GM18499 (cell line): ENCODE results near the gene MED22.
"Not testable (repeated sequence)": the region's sequence is repeated elsewhere in the genome, so short reads cannot be mapped to it uniquely, and the experiment has no call there.

ENCODE experiments used
- ATAC-seq: cut with Tn5 transposase; IDR thresholded peaks from one replicate; pipeline ENCODE4 v1.9.1; 2021; ENCODE audit warnings: moderate number of reproducible peaks; ENCODE audit not compliant: insufficient read depth, unreplicated experiment

The MED22 gene

DNA sequence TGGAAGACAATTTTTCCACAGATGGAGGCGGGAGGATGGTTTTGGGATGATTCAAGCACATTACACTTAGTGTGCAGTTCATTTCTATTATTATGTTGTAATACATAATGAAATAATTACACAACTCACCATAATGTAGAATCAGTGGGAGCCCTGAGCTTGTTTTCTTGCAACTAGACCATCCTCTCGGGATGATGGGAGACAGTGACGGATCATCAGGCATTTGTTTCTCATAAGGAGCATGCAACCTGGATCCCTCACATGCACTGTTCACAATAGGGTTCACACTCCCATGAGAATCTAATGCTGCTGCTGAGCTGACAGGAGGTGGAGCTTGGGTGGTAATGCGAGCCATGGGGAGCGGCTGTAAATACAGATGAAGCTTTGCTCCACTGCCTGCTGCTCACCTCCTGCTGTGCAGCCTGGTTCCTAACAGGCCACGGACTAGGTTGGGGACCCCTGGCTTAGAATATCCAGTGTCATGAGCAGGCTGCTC, 29.8 kb upstream of the MED22 start:
- ATAC-seq = no peak

DNA sequence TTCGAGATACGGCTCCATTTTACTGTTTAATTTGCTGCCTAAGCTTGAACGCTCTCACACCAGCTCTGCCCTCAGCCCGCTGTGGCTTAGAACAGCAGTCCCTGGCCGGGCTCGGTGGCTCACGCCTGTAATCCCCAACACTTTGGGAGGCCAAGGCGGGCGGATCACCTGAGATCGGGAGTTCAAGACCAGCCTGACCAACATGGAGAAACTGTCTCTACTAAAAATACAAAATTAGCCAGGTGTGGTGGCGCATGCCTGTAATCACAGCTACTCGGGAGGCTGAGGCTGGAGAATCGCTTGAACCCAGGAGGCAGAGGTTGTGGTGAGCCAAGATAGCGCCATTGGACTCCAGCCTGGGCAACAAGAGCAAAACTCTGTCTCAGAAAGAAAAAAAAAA, 29.3 kb upstream of the MED22 start:
- ATAC-seq = not testable (repeated sequence)

DNA sequence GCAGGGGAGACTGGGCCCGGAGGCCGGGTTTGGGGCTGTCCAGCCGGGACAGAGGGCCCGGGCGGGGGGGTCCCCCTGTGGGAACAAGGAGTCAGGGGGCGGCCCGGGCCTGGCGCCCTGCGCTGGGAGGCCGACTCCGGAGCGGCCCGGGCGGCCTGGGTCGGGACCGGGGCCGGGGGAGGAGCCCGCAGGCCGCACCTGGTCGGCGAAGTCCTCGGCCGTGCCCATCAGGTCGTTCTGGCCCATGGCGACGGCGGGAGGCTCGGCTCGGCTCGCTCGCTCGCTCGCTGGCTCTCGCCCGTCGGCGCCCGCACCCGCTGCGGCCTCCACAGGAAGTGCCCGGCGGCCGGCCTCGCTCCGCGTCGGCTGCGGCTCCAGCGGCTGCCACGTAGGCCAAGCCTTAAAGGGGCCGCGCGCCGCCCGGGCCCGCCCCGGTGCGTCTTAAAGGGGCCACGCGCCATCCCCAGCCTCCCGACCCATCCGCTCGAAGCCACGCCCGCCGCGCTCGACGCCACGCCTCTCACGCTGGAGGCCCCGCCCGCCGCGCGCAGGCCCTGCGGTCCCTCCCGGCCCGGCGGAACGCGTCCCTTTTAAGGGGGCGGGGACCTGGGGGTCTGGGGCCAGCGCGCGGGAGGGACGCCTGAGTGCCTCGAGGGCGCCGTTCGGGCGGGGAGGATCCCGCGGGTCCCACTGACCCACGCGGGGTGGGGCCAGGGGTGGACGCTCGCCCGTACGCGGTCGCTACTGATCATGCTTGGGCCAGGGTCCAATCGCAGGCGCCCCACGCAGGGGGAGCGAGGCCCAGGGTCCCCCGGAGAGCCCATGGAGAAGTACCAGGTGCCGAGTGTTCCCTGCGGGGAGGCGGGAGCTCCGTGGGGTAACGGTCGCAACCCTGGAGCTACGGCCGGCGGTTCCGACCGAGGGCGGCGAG, 28.1 kb upstream of the MED22 start, which contains the start of the genes STKLD1 and SURF4:
TSS of gene STKLD1 (plus strand) at position 643 of the 931 bp plus-strand sequence. CDS start at position 751, 108 bp downstream.
TSS of gene SURF4 (minus strand) at position 337 of the 931 bp plus-strand sequence. CDS start at position 246, 91 bp downstream.
- ATAC-seq = peak; percentile 49

DNA sequence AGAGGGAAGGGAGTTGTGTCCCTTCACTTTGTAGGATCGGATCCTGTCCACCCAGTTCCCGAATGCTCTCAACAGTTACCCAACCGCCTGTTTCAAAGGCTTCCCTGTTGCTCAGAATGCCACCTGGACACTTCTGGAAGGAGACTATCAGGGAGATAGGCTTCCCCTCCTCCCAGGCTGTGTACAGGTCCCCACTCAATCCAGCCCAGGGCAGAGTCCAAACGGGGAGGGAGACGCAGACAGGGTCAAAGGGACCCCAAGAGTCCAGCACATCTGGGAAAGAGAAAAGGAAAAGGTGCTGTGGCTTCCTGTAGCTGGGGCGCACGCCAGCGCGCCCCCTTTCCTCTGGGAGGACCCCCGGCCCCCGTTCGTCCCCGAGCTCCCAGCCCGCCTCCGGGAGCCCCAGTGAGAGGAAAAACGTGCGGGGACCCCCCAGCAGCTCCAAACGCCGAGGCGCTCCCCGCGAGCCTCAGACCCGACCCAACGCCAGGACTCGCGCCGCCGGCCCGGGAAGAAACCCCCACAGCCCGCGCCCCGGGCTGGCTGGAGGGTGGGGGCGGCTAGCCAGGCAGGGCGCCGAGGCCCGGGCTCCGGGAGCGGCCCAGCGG, 27.3 kb upstream of the MED22 start:
- peak; percentile 7 for ATAC-seq

DNA sequence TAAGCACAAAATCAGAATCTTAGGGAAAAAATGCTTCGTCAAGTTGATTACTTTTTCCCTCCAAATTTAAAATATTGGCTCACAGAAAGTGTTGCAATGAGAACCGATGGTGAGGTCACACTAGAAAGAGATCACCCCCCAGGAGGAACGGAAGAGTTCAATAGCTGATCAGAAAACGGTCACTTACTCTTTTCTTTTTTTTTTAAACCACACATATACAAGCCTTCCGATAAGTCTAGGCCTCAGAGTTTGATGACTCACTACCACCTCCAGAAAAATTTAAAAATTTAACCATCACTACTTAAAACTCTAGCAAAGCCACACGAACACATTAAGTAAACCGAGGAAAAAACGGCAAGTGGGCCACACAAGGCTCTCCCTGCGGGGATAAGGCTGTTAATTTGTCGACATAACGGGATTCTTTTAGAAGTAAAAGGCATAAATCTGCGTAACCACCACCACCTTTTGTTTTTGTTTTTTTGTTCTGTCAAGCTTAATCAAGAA, 26.7 kb upstream of the MED22 start:
- no peak for ATAC-seq

DNA sequence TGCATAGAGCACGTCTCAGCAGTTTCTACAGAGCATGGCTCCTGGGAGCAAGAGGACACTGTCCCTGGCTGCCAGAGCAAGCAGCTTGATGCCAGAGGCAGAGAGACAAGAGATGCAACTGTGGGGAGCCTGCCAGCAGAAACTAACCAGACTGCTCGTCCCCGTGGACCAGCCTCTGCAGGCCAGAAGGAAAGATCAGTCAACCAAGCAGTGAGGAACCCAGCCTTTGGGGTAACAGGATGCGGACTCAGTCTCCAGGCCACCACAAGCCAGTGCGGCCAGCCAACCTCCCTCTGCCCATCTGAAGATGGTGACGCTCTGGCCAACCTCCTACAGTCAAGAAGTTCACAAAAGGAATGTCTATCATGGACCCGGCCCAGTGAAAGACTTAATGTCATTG, 24.2 kb upstream of the MED22 start:
- ATAC-seq = no peak

DNA sequence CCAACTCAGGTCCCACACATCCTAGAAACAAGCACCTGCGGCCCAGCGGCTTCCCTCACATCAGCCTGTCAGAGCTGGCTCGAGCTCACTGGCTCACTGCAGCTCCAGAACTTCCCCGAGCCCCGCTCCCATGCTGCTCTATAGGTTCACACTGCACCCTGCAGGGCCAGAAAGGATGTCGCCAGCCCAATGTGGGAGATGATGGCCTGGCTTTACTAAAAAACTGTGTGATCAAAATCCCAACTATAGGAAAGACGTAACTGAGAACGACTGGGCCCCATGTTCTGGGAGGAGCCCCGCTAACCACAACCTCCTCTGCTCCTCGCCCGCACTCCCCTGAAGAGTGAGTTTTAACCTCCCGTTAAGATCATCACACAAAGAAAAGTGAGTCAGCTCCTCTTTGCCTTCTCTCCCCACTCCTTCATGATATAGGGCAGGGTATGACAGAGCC, 23.4 kb upstream of the MED22 start:
- no peak for ATAC-seq

DNA sequence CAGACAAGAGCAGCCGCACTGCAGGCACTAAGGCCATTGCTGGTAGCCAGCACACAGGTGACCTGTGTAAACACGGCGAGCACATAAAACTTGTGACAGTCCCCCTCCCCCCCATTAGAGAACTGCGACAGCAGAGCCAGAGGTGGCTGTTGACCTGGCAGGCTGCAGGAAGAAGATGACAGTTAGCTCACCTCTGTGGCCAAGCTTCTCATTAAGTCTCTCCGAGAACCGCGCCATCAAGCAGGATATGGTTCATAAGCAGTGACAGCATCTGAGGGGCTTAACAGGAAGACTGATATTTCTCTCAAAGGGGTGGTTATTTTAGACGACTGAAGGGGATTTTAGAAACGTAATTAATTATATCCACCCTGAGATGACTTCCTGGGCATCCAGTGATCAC, 22.8 kb upstream of the MED22 start:
- no peak for ATAC-seq

DNA sequence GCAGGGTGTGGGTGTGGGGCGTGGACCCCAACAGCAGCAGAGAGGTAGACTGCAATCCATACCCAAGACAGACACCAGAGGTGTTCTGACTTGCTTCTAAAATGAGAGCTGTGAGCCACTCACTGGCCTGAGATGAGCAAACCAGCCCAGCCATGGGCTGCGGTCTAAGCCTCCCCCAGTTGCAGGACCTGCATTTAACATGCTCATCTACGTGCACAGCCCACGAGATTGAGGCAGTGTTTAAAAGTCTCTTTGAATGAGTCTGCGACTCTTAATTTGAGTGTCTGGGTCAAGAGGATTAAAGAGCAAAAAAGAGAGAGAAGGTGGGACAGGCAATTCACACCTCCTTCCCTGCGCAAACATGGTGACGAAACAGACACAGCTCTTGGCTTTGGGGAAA, 22.0 kb upstream of the MED22 start:
- ATAC-seq = no peak

DNA sequence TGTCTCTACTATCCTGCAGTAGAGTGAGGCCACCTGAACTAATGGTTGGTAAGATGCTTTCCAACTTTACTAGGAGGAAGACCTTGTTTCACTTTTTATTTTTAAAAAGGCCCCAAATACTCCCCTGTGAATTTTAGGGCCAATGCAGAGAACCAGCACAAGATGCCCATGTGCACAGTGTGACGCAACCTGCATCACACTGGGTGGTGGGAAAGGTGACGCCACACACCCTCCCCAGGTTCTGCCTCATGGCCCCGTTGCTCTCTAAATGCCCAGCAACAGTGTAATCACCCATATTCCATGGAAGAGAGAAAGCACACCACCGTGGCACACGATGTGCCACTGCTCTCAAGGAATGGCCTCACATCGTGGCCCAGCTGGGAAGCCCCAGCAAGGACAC, 21.5 kb upstream of the MED22 start:
- no peak for ATAC-seq

DNA sequence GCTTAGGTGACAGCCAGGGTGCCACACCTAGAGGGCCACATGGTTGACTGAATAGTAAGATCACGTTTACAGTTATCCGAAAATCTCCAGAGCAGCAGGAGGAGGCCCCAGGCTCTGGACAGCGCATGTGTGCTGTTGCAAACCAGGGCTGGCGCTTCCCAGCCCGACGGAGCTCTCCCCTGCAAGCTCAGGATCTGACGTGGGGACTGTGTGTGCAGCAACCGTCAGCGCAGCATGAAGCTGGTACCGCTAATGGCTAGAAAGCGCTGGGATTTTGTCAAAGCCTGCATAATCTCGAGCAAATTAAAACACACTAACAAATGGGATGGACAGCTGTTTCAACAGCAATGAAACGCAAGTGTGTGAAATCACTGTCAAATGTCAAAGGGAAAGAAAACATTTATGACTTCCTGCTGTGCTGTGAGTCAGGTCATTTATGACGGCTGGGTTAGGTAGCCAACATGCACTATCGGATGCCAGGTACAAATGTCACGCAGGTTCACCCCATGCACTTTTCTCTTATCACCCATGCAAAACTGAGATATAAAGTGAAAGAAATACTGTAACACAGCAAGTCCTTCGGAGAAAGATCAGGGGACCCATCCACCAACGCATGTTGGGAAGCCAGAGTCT, 20.4 kb upstream of the MED22 start:
- ATAC-seq = no peak

DNA sequence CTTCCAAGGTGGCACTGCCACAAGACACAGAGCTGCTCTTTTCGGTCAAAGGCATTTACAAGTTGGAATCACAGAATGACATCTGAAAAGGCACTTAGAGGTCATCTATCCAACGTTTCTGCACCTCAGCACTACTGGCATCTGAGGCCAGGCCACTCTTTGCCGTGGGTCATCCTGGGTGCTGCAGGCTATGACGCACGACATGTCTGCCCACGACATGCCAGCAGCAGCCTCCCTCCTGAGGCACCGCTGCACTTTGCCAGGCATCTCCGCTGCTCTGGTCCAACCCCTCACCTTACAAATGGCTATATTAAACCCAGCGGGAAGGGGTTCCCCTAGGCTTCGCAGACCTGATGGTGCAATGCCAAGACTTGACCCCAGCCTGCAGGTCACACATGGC, 19.8 kb upstream of the MED22 start:
- no peak for ATAC-seq

DNA sequence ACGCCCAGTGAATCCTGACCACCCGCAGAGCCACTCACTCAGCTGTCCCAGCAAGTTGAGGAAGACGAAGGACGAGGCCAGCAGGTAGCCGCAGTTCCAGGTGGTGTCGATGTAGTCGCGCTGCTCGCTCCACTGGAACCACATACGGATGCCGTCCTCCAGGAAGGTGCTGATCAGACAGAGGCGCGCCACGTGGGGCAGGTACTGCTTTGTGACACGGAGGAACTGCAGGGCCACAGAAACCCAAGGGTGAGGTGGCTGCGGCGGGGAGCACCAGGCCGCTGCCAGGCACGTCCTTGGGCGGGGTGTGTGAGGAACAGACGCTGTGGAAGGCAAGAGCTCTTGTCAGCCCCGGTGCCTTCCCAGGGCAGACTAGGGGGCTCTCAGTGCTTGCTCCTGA, 19.3 kb upstream of the MED22 start:
- no peak for ATAC-seq

DNA sequence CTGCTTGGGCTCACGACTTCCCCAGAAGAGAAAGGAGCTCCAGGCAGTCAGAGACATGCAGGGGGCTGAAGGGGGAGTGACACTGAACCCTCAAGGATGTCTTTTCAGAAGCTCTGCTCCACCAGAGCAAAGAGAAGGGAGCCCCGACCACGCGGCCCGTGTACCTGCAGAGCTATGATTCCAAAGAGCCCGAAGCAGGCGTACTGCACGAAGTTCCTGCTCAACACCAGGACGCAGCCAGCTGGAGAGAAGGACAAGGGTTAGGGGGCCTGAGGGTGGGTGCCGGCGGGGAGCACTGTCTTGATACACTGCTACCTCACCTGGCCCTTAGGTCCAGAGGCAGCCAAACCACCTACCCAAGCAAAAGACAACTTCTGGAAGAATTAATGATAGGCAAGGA, 18.5 kb upstream of the MED22 start:
- ATAC-seq = no peak

DNA sequence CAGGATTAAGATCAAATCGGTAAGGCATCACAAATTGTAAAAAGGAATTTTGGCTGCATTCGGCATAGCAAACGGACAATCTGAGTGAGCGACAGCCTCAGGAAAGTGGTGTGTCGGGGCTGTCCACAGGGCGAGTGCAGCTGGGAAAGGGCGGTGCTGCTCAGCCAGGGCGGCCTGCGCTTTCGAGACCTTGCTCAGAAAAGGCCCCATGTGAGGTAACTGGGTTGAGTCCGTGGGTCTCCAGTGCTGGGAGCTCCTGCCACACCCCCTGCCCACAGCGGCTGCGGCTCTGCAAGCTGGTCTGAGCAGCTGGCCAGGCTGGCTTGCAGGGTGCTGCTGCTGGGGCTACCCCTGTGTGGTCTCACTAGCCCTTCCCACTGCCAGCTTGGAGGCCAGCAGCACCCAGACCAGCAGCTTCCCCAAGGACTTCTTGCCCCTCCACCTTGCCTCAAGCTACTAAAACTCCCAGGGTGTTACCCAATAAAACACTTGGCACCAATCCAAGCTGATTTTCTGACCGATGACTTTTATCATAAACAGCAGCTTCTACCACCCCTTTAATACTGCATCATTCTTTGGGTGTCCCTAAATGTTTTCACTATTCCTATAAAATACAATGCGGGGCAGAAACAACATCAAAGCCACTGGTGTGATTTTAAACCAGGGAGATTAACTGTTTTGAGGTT, 14.6 kb upstream of the MED22 start:
- no peak for ATAC-seq

DNA sequence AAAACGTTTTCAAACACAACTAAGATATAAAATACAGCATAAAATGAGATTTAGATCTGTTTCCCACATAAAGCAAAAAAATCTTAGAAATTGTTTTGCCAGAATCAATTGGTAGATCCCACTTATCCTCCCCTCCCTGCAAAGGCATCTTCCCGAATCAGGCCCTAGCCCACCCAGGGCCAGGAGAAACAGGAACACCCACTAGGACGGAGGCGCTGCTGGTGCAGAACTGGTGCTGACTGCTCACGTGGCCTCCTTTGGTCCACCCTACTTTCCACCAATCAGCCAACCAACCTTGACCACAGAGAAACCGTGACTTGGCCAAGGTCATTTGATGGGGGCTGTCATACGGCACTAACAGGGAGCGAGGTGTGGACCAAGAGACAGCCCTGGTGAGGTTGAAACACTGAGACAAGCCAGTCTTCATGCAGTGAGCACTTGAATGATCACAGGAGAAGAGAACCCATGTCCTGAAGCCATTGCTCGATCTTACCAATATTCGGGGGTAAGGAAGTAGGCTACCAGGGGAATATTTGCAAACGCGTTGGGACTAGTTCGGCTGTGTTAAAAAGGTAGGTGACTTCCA, 13.7 kb upstream of the MED22 start:
- ATAC-seq = no peak

DNA sequence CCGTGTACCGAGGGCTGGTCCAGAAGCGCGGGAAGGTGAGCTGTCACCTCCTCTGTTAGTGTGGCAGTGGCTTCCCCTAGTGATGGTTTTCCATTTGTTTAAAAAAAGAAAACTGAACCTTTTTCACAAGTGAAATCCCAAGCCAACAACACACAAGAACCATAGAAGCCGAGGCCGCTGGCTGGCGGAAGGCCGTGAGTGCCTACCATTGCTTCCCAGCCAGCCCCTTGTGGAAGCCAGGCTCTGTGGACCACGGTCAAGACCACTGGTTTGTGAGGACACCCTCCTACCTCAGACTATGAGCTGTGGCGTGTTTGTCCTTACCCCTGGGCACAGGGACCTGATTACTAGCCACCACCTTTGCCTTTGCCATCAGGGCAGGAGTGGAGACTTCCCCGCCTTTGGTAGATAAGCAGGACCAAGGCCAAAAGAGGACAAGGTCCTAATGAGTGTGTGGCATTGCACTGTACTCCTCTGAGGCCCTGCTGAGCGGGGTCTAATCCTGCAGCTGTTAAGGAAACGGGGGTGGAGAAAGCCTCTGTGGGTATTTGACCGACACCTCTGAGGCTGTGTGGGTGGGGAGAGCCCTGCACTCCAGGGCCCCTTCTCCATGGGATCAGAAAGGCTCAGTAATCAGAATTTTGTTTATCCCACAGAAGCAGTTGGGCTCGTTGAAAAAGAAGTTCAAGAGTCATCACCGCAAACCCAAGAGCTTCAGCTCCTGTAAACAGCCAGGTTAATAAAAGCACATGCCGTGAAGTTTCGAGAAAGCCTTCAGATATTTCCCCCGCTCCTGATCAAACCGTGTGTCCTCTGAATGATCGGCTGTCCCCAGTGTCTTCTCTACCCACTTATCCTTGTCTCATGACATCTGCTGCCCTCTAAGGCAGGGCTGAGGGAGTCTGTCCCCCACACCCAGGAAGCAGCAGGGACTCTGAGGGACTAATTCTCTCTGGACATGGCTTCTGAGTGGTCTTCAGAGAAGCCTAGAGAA, 12.8 kb upstream of the MED22 start:
- no peak for ATAC-seq

DNA sequence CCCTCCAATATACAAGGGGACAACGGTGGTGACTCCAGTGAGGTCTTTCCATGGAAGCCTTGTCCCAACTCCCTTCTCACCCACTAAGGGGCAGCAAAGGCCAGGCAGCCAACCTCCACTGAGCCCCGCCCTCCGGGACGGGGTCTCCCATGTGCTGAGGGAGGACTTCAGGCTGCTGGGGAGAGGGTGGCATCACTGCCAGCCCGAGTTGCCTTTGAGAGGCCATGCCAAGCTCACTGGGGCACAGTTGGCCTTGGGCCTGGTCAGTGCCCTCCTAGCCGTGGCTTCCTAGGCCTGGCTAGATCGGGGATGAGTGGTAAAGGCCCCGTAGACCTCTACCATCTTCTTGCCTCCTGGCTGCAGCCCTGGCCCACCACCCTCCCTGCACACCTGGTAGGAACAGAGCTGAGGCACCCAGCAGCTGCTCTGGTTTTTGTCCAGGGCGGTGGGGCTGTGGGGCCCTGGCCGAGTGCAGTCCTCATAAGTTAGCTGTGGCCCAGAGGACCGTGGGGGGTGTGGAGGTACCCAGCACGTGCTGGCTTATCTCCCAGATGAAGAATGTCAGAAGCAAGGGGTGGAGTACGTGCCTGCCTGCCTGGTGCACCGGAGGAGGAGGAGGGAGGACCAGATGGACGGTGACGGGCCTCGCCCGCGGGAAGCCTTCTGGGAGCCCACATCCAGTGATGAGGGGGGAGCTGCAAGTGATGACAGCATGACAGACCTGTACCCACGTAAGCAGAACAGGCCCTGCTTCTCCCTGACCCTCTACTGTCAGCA, 11.7 kb upstream of the MED22 start:
- no peak for ATAC-seq
